Neural crest cell (in vitro differentiated cells): ENCODE data around the gene EVC2. TPM values are rescaled to one million over a fixed set of nuclear protein-coding genes. Genes with fewer than 3 reads are reported as not detected.

Source experiments
- DNase-seq: peaks from one replicate; pipeline ENCODE4 v3.0.0; 2021; ENCODE audit warnings: low read depth, mixed read lengths, low spot score
- H3K27ac Mint-ChIP-seq: one replicate; pipeline ENCODE4 v1.8.0; 2021; ENCODE audit warnings: mild to moderate bottlenecking, mixed read lengths; ENCODE audit not compliant: unreplicated experiment
- H3K27me3 Mint-ChIP-seq: 2 replicates; pipeline ENCODE4 v1.8.0; 2021; ENCODE audit warnings: low read depth, mild to moderate bottlenecking, mixed read lengths
- H3K36me3 Mint-ChIP-seq: 2 replicates; pipeline ENCODE4 v1.8.0; 2021; ENCODE audit warnings: low read depth, mild to moderate bottlenecking, mixed read lengths
- H3K4me1 Mint-ChIP-seq: 2 replicates; pipeline ENCODE4 v1.8.0; 2021; ENCODE audit warnings: mixed read lengths
- H3K4me3 Mint-ChIP-seq: one replicate; pipeline ENCODE4 v1.8.0; 2021; ENCODE audit warnings: mild to moderate bottlenecking, mixed read lengths
- H3K9me3 Mint-ChIP-seq: 2 replicates; pipeline ENCODE4 v1.8.0; 2021; ENCODE audit warnings: mixed read lengths
- total RNA-seq: library from RNA; stranded (reverse); gene quantifications from 2 replicates; pipeline ENCODE4 v1.2.1, GENCODE V29; 2021
- TF ChIP-seq, protein P1 (sequence below): fragments of 200-600 bp; sonication (generic); conservative IDR thresholded peaks from 2 replicates; pipeline ENCODE4 v1.5.0; 2021; ENCODE audit warnings: antibody characterized with exemption, mild to moderate bottlenecking

Gene EVC2
- total RNA-seq, 1 donor from 2014 or later: 7.2 TPM

DNA sequence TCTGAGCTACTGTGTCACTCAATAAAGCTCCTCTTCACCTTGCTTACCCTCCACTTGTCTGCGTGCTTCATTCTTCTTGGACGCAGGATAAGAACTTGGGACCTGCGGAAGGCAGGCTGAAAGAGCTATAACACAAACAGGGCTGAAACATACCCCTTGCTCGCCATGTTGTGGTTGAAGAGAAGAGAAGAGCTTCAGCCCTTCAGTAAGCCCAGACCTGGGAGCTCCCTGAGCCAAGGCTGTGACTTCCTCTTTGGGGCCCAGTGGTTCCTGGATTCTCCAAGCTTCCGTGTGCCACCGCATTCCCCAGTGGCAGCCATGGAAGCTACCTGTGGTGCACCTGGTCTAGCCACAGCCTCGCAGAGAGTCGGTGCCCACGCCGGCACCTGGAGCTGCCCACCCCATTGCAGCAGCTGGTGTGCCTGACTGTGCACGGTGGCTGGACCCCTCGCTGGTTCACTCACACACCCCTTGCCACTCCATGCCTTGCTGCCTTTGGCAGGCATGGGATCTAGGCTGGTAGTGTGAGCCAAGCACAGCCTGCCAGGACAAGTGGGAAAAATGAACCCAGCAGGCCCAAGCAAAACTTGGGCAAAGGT, 160.6 kb downstream of the EVC2 start:
- Mint-ChIP-seq H3K36me3 (peaks cover 22% of the 10 kb centered on the region), H3K9me3 (peaks cover 18% of the 10 kb centered on the region), H3K27me3 (no peaks in the 10 kb centered on the region), H3K4me1 (no peaks in the 10 kb centered on the region), H3K4me3 (no peak overlapping the region), H3K27ac (no peak overlapping the region)
- DNase-seq: no peak
- TF ChIP-seq, protein P1, sequence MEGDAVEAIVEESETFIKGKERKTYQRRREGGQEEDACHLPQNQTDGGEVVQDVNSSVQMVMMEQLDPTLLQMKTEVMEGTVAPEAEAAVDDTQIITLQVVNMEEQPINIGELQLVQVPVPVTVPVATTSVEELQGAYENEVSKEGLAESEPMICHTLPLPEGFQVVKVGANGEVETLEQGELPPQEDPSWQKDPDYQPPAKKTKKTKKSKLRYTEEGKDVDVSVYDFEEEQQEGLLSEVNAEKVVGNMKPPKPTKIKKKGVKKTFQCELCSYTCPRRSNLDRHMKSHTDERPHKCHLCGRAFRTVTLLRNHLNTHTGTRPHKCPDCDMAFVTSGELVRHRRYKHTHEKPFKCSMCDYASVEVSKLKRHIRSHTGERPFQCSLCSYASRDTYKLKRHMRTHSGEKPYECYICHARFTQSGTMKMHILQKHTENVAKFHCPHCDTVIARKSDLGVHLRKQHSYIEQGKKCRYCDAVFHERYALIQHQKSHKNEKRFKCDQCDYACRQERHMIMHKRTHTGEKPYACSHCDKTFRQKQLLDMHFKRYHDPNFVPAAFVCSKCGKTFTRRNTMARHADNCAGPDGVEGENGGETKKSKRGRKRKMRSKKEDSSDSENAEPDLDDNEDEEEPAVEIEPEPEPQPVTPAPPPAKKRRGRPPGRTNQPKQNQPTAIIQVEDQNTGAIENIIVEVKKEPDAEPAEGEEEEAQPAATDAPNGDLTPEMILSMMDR: no peak

DNA sequence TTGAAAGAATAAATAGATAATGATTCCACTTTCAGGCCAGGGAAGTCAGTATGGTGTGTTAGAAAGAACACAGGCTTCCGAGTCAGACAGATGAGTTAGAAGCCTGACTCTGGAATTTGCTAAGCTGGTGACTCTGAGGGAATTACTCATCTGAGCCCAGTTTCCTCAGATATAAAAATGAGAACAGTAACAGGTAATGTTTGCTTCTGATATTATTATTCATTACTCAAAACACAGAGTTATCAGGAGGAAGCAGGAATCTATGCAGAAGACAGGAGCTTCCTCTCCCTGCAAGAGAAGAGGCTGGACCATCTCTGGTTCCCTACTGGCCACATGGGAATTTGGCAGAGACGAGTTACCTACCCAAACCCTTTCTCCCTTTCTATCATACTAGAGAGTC, 163.1 kb downstream of the EVC2 start:
- peaks cover 11% of the 10 kb centered on the region for H3K36me3 Mint-ChIP-seq
- DNase-seq: no peak
- H3K4me3 Mint-ChIP-seq: no peak overlapping the region
- TF ChIP-seq, protein P1: no peak
- no peak overlapping the region for H3K27ac Mint-ChIP-seq
- H3K4me1 Mint-ChIP-seq: peaks cover 6% of the 10 kb centered on the region
- no peaks in the 10 kb centered on the region for H3K27me3 Mint-ChIP-seq
- H3K9me3 Mint-ChIP-seq: peaks cover 10% of the 10 kb centered on the region

DNA sequence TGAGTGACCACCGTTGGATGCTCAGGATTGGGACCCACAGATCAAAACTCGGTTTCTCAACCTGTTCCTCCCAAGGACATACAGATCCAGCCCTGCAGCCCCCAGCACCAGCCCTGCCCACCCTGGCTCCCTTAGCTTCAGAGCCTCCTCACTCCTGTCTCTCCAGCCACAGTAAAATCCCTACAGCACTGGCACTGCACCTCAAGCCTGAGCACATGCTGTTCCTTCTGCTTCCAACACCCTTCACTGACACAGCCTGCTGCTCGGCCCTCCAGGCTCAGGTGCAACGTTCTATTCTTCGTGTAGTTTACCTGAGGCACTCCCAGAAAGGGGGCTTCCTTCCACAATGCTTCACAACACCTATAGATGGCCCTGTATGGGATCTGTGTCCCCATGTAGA, 163.6 kb downstream of the EVC2 start:
- Mint-ChIP-seq H3K36me3 (peaks cover 6% of the 10 kb centered on the region), H3K27ac (no peak overlapping the region), H3K4me3 (no peak overlapping the region), H3K9me3 (peaks cover 5% of the 10 kb centered on the region), H3K27me3 (no peaks in the 10 kb centered on the region), H3K4me1 (peaks cover 6% of the 10 kb centered on the region)
- TF ChIP-seq, protein P1: no peak
- no peak for DNase-seq

DNA sequence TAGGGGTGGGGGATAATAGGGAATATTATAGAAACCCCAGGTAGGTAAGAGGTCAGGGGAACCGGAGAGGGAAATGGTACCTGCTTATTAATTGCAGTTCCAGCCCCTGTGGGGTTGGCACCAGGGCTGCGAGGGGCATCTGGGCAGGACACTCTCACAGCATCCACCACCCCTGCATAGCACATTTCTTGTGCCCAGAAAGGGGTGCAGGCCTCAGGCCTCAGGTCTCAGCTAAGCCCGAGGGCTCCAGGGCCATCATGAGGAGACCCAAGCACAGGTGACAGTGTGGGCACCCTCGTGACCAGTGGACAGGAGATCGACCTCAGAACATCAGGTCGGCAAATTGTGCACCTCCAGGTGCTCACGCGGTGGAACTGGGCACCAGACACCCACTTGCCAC, 164.7 kb downstream of the EVC2 start:
- H3K4me3 Mint-ChIP-seq: no peak overlapping the region
- no peaks in the 10 kb centered on the region for H3K36me3 Mint-ChIP-seq
- no peaks in the 10 kb centered on the region for H3K27me3 Mint-ChIP-seq
- H3K9me3 Mint-ChIP-seq: no peaks in the 10 kb centered on the region
- no peak overlapping the region for H3K27ac Mint-ChIP-seq
- no peak for DNase-seq
- peaks cover 6% of the 10 kb centered on the region for H3K4me1 Mint-ChIP-seq
- TF ChIP-seq, protein P1: no peak

DNA sequence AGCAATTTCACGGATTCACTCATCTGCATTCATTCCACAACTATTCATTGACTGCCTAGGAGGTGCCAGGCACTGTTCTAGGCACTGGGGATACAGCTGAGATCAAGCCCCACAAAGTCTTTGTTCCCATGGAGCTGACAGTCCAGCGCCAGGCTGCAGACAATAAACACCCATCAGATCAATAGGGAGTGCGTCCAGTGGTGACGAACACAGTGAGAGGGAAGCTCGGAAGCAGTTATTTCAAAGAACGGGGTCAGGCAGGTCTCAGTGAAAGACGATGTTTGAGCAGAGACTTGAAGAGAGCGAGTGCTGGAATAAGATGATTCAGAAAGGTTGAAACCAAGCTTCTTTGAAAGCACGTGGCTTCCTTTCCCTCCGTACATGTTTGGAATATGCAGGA, 167.2 kb downstream of the EVC2 start:
- TF ChIP-seq, protein P1: no peak
- peaks cover 17% of the 10 kb centered on the region for H3K4me1 Mint-ChIP-seq
- no peak for DNase-seq
- H3K4me3 Mint-ChIP-seq: no peak overlapping the region
- no peaks in the 10 kb centered on the region for H3K27me3 Mint-ChIP-seq
- no peaks in the 10 kb centered on the region for H3K36me3 Mint-ChIP-seq
- H3K27ac Mint-ChIP-seq: peak overlapping the region; percentile 22
- no peaks in the 10 kb centered on the region for H3K9me3 Mint-ChIP-seq
